Stimulated activated CD8-positive, alpha-beta memory T cell treated with anti-CD3 and anti-CD28 coated beads, Interleukin-7, amount 100 ng/mL, for 24 hours (primary cell): Measurements from ENCODE around the gene FAM72A.
"Not testable (repeated sequence)": the region's sequence is repeated elsewhere in the genome, so short reads cannot be mapped to it uniquely, and the experiment has no call there.

Source experiments
- DNase-seq: peaks from one replicate; pipeline ENCODE4 v3.0.0-alpha.2; 2020; ENCODE audit warnings: low read depth

The FAM72A gene

DNA sequence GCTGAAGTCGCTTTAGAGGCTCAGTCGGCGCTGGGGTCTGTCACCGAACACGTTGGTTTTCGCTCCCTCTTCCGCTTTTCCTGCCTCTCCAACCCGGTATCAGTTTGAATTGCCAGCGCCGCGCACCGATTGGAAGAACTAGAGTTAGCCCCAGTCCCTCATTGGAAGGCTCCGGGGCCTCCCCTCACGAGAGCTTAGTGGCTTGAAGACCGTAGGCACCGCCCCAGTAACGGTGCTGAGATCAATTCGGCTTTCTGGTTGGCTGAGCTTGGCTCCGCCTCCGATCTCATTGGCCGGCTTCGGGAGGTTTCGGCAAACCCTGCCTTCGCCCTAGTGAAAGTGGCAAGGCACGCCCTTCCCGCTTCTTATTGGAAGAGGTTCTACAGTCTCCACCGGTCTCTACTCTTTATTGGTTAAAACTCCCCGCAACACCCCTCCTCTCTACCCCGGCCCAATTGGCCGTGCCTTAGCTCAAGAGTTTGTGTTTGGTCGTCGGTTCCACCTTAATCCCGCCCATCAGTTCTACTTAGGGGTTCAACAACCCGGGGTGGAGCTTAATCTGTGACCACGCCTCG is at the start of gene FAM72A:
TSS of gene FAM72A (minus strand) at position 51 of the 575 bp plus-strand sequence. CDS start 814 bp downstream, outside the sequence.
- DNase-seq, result peak; percentile 88

DNA sequence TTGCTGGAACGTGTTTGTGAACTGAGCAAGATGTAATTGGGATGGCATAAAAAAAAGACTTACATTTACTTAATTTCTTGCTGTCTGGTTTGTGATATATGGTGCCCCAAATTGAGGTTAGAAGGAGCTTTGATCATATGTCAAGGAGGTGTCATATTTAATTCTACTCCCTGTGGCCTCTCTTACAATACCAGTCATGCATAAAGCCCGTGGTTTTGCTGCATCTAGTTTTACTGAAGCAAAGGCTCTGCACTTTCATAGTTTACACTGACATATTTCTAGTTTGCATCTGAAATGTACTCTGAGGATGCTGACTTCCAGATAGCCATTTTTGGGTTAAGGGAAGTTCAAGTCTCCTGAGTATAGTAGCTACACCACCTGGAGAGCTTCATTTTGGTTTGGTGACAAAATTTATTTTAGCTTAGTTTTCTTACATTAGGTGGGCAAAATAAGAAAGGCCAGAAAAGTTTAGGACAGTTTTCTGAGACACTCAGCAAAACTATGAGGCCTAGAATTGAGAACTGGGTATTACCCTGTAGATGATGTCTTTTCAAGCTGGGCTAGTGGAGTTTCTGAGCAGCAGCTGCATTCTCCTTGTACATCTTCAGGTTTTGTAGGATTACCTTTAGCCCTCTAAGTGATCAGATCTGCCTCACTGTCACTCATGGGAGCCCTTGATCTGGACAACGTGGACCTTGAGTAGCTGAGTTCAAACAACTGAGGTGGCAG is 48.5 kb upstream of the FAM72A start:
- DNase-seq, result not testable (repeated sequence)

GRCh38 chr1:206246129-206246886 is 43.7 kb upstream of the FAM72A start:
- DNase-seq, result not testable (repeated sequence)

GRCh38 chr1:206245479-206245878 is 42.8 kb upstream of the FAM72A start:
- not testable (repeated sequence) for DNase-seq

GRCh38 chr1:206243335-206243734 is 40.7 kb upstream of the FAM72A start:
- not testable (repeated sequence) for DNase-seq

GRCh38 chr1:206240288-206240687 is 37.6 kb upstream of the FAM72A start:
- not testable (repeated sequence) for DNase-seq

DNA sequence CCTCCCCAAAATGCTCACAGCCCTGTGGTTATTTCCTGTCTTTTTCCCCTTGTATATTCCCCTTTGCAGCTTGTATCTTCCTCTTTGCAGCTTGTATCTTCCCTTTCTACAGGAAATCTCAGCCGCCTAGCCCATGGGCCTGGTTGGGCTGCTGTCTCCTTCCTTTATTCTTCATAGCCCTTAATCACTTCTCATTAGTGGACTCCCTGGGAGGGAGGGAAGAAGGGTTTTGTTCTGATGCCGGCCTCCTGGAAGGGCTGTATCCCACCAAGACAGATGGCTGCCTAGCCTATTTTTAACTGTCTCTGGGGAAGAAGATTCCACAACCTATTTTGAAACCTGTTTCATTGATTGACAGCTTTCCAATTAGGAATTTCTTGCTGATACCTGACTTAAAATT is 32.6 kb upstream of the FAM72A start:
- DNase-seq, result not testable (repeated sequence)

GRCh38 chr1:206234189-206234916 is 31.7 kb upstream of the FAM72A start:
- not testable (repeated sequence) for DNase-seq

DNA sequence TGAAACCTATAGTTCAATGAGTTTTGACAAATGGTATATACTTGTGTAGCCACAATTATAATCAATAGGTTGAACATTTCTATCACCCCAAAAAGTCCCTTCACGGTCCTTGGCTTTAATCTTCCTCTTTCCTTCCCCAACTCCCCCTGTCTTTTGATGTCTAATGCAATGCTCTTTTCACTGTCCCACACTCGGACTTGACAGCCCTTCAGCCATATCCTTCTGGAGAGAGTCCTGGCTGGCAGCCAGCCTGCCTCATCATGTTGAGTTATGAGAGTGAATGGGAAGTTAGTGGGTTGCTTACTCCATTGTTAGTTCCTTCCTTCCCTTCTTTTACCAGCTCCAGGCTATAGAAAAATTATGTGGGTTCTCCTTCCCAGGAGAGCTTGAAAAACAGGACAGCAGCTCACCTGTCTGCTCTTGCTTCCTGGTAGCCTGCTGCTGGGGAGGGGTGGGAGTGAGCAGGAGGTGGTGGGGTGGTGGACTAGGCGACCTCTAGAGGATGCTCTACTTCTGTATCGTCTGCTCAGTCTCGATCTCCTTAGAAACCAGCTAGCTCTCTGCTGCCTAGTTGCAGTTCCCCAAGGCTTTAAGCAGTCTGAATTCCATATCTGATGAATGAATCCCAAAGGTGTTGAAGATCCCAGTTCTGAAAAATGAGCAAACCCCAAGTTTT is 30.5 kb upstream of the FAM72A start:
- DNase-seq, result not testable (repeated sequence)

GRCh38 chr1:206231989-206232388 is 29.4 kb upstream of the FAM72A start:
- DNase-seq, result not testable (repeated sequence)

GRCh38 chr1:206229286-206229685 is 26.6 kb upstream of the FAM72A start:
- not testable (repeated sequence) for DNase-seq

DNA sequence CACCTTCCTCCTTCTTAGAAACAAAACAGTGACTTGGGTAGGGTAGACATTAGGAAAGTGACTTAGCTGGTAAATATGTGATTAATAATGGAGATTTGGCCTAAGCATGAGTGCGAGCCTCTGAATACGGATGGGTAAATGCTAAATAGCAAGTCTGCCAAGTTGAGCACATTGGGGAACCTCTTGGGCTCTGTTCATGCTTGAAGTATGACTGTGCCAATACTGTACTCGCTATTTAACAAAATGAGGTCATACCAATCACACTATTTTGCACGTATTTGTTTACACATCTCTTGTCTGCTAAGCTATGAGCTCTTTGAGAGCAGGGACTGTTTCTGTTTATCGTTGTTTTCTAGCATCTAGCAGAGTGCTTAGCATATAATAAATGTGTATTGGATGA is 24.2 kb upstream of the FAM72A start:
- DNase-seq, result not testable (repeated sequence)

DNA sequence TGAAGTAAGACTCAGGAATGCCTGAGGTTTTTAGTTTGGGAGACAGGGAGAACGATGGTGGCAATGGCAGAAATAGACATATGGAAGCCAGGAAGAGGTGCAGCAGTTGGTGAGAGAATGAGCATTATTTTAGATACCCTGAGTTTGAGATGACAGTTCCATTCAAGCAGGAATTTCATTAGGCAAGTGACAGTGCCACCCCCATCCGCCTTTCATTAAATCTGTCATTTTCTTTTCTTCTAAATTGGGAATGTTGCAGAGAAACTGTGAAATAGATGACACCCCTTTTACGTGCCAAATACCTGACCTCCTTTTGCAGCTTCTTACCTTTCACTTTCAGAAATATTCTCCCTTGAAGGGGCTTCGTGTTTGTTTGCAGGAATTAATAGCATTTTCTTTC is 22.7 kb upstream of the FAM72A start:
- not testable (repeated sequence) for DNase-seq

- DNase-seq, result not testable (repeated sequence)
Measured at GRCh38 chr1:206224190-206224776, 21.6 kb upstream of the FAM72A start.

DNA sequence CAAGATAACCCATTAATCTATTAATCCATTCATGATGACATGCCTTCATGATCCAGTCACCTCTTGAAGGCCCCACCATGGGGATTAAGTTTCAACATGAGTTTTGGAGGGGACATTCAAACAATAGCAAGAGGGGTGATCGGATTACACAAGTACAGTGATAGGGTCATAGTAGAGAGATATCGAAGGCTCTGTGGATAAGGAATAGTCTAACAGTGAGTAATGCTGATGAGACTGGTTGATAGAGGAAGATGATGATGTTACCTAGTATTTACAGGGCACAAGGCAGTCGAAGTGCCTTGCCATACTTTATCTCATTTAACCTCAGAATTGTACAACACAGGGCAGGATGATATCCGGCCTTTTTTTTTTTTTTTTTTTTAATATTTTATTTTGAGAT is 18.9 kb upstream of the FAM72A start:
- DNase-seq, result not testable (repeated sequence)

DNA sequence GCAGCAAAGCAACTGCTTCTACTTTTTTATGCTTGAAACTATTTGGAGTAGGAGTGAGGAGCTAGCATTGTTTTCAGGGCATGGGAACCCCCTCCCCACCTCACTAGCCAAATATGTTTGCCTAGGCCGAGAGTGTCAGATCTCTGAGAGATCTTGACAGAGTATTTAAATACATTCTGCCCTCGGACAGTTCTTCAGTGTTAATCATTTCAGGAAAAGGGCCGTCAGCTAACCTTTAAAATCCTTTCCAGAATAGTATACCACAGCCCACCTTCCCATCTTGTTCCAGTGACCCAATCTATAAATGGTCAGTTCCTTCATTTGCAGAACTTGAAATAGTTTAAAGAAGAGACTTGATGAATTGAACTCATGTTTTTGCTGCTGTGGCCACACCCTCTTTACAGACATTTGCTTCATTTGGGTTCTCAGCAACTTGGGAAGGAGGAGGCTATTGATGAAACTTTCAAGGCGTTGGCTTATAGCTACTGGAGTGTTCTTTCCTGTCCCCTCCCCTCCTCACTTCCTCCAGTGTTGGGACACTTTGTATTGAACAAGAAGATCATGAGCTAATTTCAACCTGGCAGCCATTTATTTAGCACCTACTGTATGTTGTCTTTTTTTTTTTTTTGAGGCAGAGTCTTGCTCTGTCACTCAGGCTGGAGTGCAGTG is 17.8 kb upstream of the FAM72A start:
- DNase-seq, result not testable (repeated sequence)

GRCh38 chr1:206219514-206220331 is 17.1 kb upstream of the FAM72A start:
- DNase-seq, result not testable (repeated sequence)

DNA sequence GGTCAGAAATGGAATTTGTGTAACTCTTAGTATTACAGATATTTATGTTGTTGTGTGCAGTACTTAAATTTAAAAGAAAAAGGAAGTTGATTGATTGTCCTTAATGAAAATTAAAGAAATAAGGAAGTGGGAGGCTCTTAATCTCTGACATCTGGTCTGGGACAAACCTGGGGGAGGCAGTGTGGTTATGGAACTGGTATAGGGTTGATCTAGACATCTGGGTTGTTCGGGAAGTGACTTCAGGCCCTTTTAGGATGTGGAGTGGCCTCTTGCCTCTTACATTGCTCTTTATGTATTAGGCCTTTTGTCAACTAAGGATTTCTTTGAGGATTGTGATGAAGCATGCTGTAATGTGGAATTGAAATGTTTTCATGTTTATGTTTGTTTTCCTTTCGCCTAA is 16.1 kb upstream of the FAM72A start:
- DNase-seq, result not testable (repeated sequence)

DNA sequence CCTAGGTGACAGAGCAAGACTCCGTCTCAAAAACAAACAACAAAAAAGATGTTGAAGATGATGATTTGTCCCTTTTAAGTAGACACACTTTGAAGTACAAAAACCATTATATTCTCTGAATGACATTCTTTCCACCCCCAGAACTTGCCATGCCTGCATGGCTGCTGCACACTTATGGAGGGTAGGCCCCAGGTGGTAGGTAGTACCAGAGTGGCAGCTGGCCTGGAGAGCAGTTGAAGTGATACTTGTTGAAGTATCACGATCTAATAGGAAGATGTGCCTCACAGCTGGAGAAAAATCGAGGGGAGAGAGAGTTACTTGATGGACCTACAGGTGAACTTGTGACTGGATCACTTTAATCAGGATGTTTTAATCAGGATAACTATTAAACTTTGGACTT is 15.6 kb upstream of the FAM72A start:
- not testable (repeated sequence) for DNase-seq
